Smooth muscle cell (in vitro differentiated cells): ENCODE data around the gene TMEM14B. TPM values are rescaled to one million over a fixed set of nuclear protein-coding genes. Genes with fewer than 3 reads are reported as not detected.

Experiments used
- DNase-seq: peaks from one replicate; lab custom pipeline; 2025; ENCODE audit not compliant: unreplicated experiment; lab: John Stamatoyannopoulos, UW
- H2AFZ ChIP-seq: fragments of 200-600 bp; sonication (generic); 2 replicates; pipeline ENCODE4 v1.6.0; 2016; ENCODE audit warnings: antibody characterized with exemption, low read depth, mild to moderate bottlenecking
- H3F3A ChIP-seq: fragments of 200-600 bp; sonication (generic); 2 replicates; pipeline ENCODE4 v1.6.0; 2017; ENCODE audit warnings: antibody characterized with exemption, low read depth
- H3K27ac ChIP-seq: fragments of 200-600 bp; sonication (generic); 2 replicates; pipeline ENCODE4 v1.5.1; 2016; ENCODE audit warnings: low read depth, mild to moderate bottlenecking
- H3K27me3 ChIP-seq: fragments of 200-600 bp; sonication (generic); 2 replicates; pipeline ENCODE4 v1.6.1; 2016; ENCODE audit warnings: low read depth, mild to moderate bottlenecking
- H3K36me3 ChIP-seq: fragments of 200-600 bp; sonication (generic); 2 replicates; pipeline ENCODE4 v1.5.1; 2016; ENCODE audit warnings: low read depth
- H3K4me1 ChIP-seq: fragments of 200-600 bp; sonication (generic); 2 replicates; pipeline ENCODE4 v1.5.1; 2016; ENCODE audit warnings: low read depth
- H3K4me2 ChIP-seq: fragments of 200-600 bp; sonication (generic); 2 replicates; pipeline ENCODE4 v1.6.0; 2016; ENCODE audit warnings: mild to moderate bottlenecking
- H3K4me3 ChIP-seq: fragments of 200-600 bp; sonication (generic); 2 replicates; pipeline ENCODE4 v1.5.1; 2016; ENCODE audit warnings: mild to moderate bottlenecking
- H3K79me2 ChIP-seq: fragments of 200-600 bp; sonication (generic); 2 replicates; pipeline ENCODE4 v1.6.0; 2016; ENCODE audit warnings: low read depth, mild to moderate bottlenecking
- H3K9ac ChIP-seq: fragments of 200-600 bp; sonication (generic); 2 replicates; pipeline ENCODE4 v1.6.0; 2016; ENCODE audit warnings: low read depth
- H3K9me3 ChIP-seq: fragments of 200-600 bp; sonication (generic); replicated peaks from 2 replicates; pipeline ENCODE4 v1.5.1; 2016; ENCODE audit warnings: low read depth
- H4K20me1 ChIP-seq: fragments of 200-600 bp; sonication (generic); 2 replicates; pipeline ENCODE4 v1.6.0; 2016; ENCODE audit warnings: low read depth
- CTCF ChIP-seq: fragments of 200-600 bp; sonication (generic); IDR thresholded peaks from 2 replicates; pipeline ENCODE4 v1.5.1; 2017; ENCODE audit warnings: borderline replicate concordance, mild to moderate bottlenecking, antibody characterized with exemption; ENCODE audit not compliant: insufficient read depth, poor library complexity, severe bottlenecking
- WGBS: methylation state at CpG from one replicate; pipeline ENCODE4 v1.1.7; 2016; ENCODE audit warnings: low lambda C conversion rate; 5-methylcytosine and 5-hydroxymethylcytosine counted together
- polyA plus RNA-seq: library from polyadenylated mRNA; unstranded; fragments of >200 nt; fragmentation: Nextera tagmentation; extraction: Ambion mirVana; gene quantifications from 2 replicates; pipeline ENCODE4 v1.2.1, GENCODE V29; 2016
- total RNA-seq: library from RNA; depleted of rRNA; stranded (reverse); fragments of >200 nt; gene quantifications from 2 replicates; pipeline ENCODE4 v1.2.3, GENCODE V29; 2014

Gene TMEM14B
- total and polyA plus RNA-seq, 2 experiments from 2014 or later = 72.2 to 95.4 TPM

- H3K36me3 ChIP-seq = peaks cover 15% of the 10 kb centered on the region
- no peak overlapping the region for H3K27ac ChIP-seq
- peaks cover 8% of the 10 kb centered on the region for H3F3A ChIP-seq
- no peak overlapping the region for H2AFZ ChIP-seq
- no peaks in the 10 kb centered on the region for H3K9me3 ChIP-seq
- peaks cover 2% of the 10 kb centered on the region for H3K4me1 ChIP-seq
- WGBS = 94% methylated on average over 3 of the region's 3 CpGs
- no peak overlapping the region for H3K4me2 ChIP-seq
- no peak for DNase-seq
- no peaks in the 10 kb centered on the region for H3K79me2 ChIP-seq
- H3K4me3 ChIP-seq = no peak overlapping the region
- no peaks in the 10 kb centered on the region for H4K20me1 ChIP-seq
- H3K9ac ChIP-seq = no peak overlapping the region
- no peak for TF ChIP-seq CTCF
- H3K27me3 ChIP-seq = no peaks in the 10 kb centered on the region
Measured at GRCh38 chr6:10730254-10730653, 17.4 kb upstream of the TMEM14B start.

GRCh38 chr6:10733151-10733715, 14.4 kb upstream of the TMEM14B start:
- Histone ChIP-seq H3K9me3 (no peaks in the 10 kb centered on the region), H3K4me1 (peaks cover 3% of the 10 kb centered on the region), H3K79me2 (no peaks in the 10 kb centered on the region), H2AFZ (no peak overlapping the region), H4K20me1 (no peaks in the 10 kb centered on the region), H3K4me2 (no peak overlapping the region), H3K27ac (peak overlapping the region; percentile 82), H3K4me3 (no peak overlapping the region), H3K36me3 (peaks cover 7% of the 10 kb centered on the region), H3F3A (peaks cover 8% of the 10 kb centered on the region), H3K9ac (peak overlapping the region; percentile 5), H3K27me3 (no peaks in the 10 kb centered on the region)
- 72% methylated on average over 17 of the region's 17 CpGs for WGBS
- TF ChIP-seq CTCF = no peak
- DNase-seq = no peak

GRCh38 chr6:10733863-10734262, 13.7 kb upstream of the TMEM14B start:
- Histone ChIP-seq H3K36me3 (peaks cover 7% of the 10 kb centered on the region), H3K27ac (peak overlapping the region; percentile 82)
- no peak for TF ChIP-seq CTCF

GRCh38 chr6:10736731-10737130, 10.9 kb upstream of the TMEM14B start:
- Histone ChIP-seq H3K9ac (no peak overlapping the region), H4K20me1 (no peaks in the 10 kb centered on the region), H3K27me3 (no peaks in the 10 kb centered on the region), H3K4me1 (peaks cover 3% of the 10 kb centered on the region), H3K36me3 (no peaks in the 10 kb centered on the region), H3K79me2 (no peaks in the 10 kb centered on the region), H2AFZ (no peak overlapping the region), H3K4me3 (no peak overlapping the region), H3F3A (peaks cover 8% of the 10 kb centered on the region), H3K27ac (no peak overlapping the region), H3K4me2 (no peak overlapping the region), H3K9me3 (no peaks in the 10 kb centered on the region)
- no peak for TF ChIP-seq CTCF
- DNase-seq = no peak
- WGBS = 97% methylated on average over 2 of the region's 2 CpGs

More at GRCh38 chr6:10733863-10734262, 13.7 kb upstream of the TMEM14B start:
- no peak overlapping the region for H3K4me2 ChIP-seq
- no peaks in the 10 kb centered on the region for H3K9me3 ChIP-seq
- no peak overlapping the region for H2AFZ ChIP-seq
- H3K79me2 ChIP-seq = no peaks in the 10 kb centered on the region
- peaks cover 8% of the 10 kb centered on the region for H3F3A ChIP-seq
- no peaks in the 10 kb centered on the region for H4K20me1 ChIP-seq
- DNase-seq = no peak
- H3K27me3 ChIP-seq = no peaks in the 10 kb centered on the region
- H3K4me1 ChIP-seq = peaks cover 3% of the 10 kb centered on the region
- H3K9ac ChIP-seq = peak overlapping the region; percentile 15
- WGBS = 71% methylated on average over 3 of the region's 3 CpGs
- no peak overlapping the region for H3K4me3 ChIP-seq
